Activated CD4-positive, alpha-beta T cell treated with anti-CD3 and anti-CD28 coated beads, Interleukin-10, Interleukin-2, amounts not matched to agents 100 ng/mL and 50 ng/mL, durations not matched to agents 16 hours and 8 hours (primary cell): ENCODE results near the gene CLOCK.

Experiments used
- DNase-seq: peaks from one replicate; pipeline ENCODE4 v3.0.0-alpha.2; 2020

Gene CLOCK

GRCh38 chr4:55410431-55410830 lies 136.3 kb downstream of the CLOCK start:
- DNase-seq = no peak

- DNase-seq = no peak
These were observed 137.1 kb downstream of the CLOCK start for GRCh38 chr4:55409468-55410171.

GRCh38 chr4:55407764-55408163 lies 138.9 kb downstream of the CLOCK start:
- DNase-seq = no peak

GRCh38 chr4:55407119-55407518 lies 139.6 kb downstream of the CLOCK start:
- no peak for DNase-seq

- DNase-seq = no peak
These were observed 140.2 kb downstream of the CLOCK start for GRCh38 chr4:55406545-55406944.

GRCh38 chr4:55405073-55405472 lies 141.6 kb downstream of the CLOCK start:
- no peak for DNase-seq

- no peak for DNase-seq
These were observed 147.1 kb downstream of the CLOCK start for GRCh38 chr4:55399581-55399980.

- DNase-seq = no peak
These were observed 147.7 kb downstream of the CLOCK start for GRCh38 chr4:55398966-55399365.

GRCh38 chr4:55398461-55398860 lies 148.2 kb downstream of the CLOCK start:
- DNase-seq = peak; percentile 16

- DNase-seq = peak; percentile 17
These were observed 149.0 kb downstream of the CLOCK start for GRCh38 chr4:55397520-55398321.

- DNase-seq = peak; percentile 13
These were observed 149.6 kb downstream of the CLOCK start for GRCh38 chr4:55397126-55397436.

GRCh38 chr4:55396308-55397125 lies 150.2 kb downstream of the CLOCK start:
- peak; percentile 41 for DNase-seq

GRCh38 chr4:55395529-55396307 lies 151.0 kb downstream of the CLOCK start, which contains the start of gene TMEM165:
TMEM165 (plus strand) TSS chr4:55395957; CDS start chr4:55396190, 233 bp downstream.
- peak; percentile 97 for DNase-seq

GRCh38 chr4:55395218-55395528 lies 151.5 kb downstream of the CLOCK start:
- DNase-seq = no peak

- no peak for DNase-seq
These were observed 153.0 kb downstream of the CLOCK start for GRCh38 chr4:55393461-55394320.

- DNase-seq = no peak
These were observed 159.9 kb downstream of the CLOCK start for GRCh38 chr4:55386840-55387239.

GRCh38 chr4:55386073-55386472 lies 160.6 kb downstream of the CLOCK start:
- DNase-seq = peak; percentile 31

- peak; percentile 14 for DNase-seq
These were observed 161.5 kb downstream of the CLOCK start for GRCh38 chr4:55385201-55385649.

- no peak for DNase-seq
These were observed 164.2 kb downstream of the CLOCK start for GRCh38 chr4:55382488-55383003.

GRCh38 chr4:55381502-55381901 lies 165.2 kb downstream of the CLOCK start:
- DNase-seq = no peak

GRCh38 chr4:55380576-55380975 lies 166.1 kb downstream of the CLOCK start:
- no peak for DNase-seq
